PC-3 (cell line): ENCODE results near the gene KHK.

Experiments
- CTCF ChIP-seq: fragments of 300-600 bp; sonication (generic); conservative IDR thresholded peaks from 2 replicates; pipeline ENCODE4 v1.5.1; 2017; ENCODE audit warnings: antibody characterized with exemption, low read depth, mild to moderate bottlenecking, low read length
- EZH2 ChIP-seq: fragments of 300-600 bp; sonication (generic); IDR thresholded peaks from one replicate; pipeline ENCODE4 v1.6.1; 2017; ENCODE audit warnings: antibody characterized with exemption, mild to moderate bottlenecking, low read length; ENCODE audit not compliant: unreplicated experiment
- EZH2phosphoT487 ChIP-seq: fragments of 300-600 bp; sonication (generic); IDR thresholded peaks from 2 replicates; pipeline ENCODE4 v1.6.1; 2018; ENCODE audit warnings: mild to moderate bottlenecking, antibody characterized with exemption, low read length, borderline replicate concordance

GRCh38 chr2:27079233-27080139, 7.1 kb upstream of the KHK start:
- TF ChIP-seq EZH2 (no peak), CTCF (no peak), EZH2phosphoT487 (no peak)
